ENCODE measurements around the gene MUCL3. TPM values are rescaled to one million over a fixed set of nuclear protein-coding genes. Genes with fewer than 3 reads are reported as not detected.

The MUCL3 gene
- total and polyA plus RNA-seq, 2 donors (not counting 1 experiment from before 2014, with no cell fraction given), result not detected

GRCh38 chr6:30931272-30931671 lies 9.5 kb upstream of the MUCL3 start:
- no peak for TF ChIP-seq EZH2 (IDR thresholded peaks at IDR 0.05; ENCODE audit: borderline replicate concordance, insufficient read depth, low read depth, low read length, poor library complexity, severe bottlenecking)
- TF ChIP-seq CTCF (IDR thresholded peaks at IDR 0.05), result no peak
- Histone ChIP-seq H3K9me3 (ENCODE audit: control extremely low read depth in 1 of 3, control insufficient read depth in 2 of 3, insufficient read depth in 1 of 3, low read length in 2 of 3) (peaks cover 0 to 11% (median 6%) of the 10 kb centered on the region in 3 donors), H3K4me3 (ENCODE audit: control extremely low read depth in 1 of 5, extremely low read depth in 1 of 5, insufficient read depth in 1 of 5, low read depth in 2 of 5, low read length in 4 of 5) (no peak overlapping the region), H3K4me1 (ENCODE audit: control insufficient read depth in 2 of 2, insufficient read depth in 2 of 2, low read length in 2 of 2) (no peaks in the 10 kb centered on the region), H3K79me2 (ENCODE audit: control insufficient read depth, insufficient read depth, low read length) (no peaks in the 10 kb centered on the region), H3K4me2 (replicated peaks; ENCODE audit: low read depth, low read length, poor library complexity, severe bottlenecking) (no peak overlapping the region), H3K27ac (ENCODE audit: low read length in 2 of 2) (no peak overlapping the region), H3K9ac (ENCODE audit: low read length) (no peak overlapping the region), H3K36me3 (replicated peaks in 1 of 2; ENCODE audit: control extremely low read depth in 1 of 2, control insufficient read depth in 1 of 2, extremely low read depth in 1 of 2, insufficient read depth in 2 of 2, low read length in 1 of 2) (peaks cover under 1 to 6% of the 10 kb centered on the region in 2 experiments), H3K27me3 (replicated peaks in 1 of 4; ENCODE audit: control extremely low read depth in 1 of 4, control insufficient read depth in 3 of 4, insufficient read depth in 4 of 4, low read length in 3 of 4) (peaks cover 0 to 3% (median under 1%) of the 10 kb centered on the region in 4 experiments), H4K20me1 (ENCODE audit: control insufficient read depth, insufficient read depth, low read length, poor library complexity, severe bottlenecking) (no peaks in the 10 kb centered on the region), H2AFZ (ENCODE audit: insufficient read depth, low read depth, low read length, poor library complexity, severe bottlenecking) (no peak overlapping the region)
- ChIA-PET CTCF (no interaction called here), POLR2A (no interaction called here)
- WGBS (ENCODE audit: insufficient coverage), result 80% methylated on average over 7 of the region's 8 CpGs
- intact Hi-C loops (cut with micrococcal nuclease), result no loop called here
- no peak overlapping the region for H3K4me3 Mint-ChIP-seq
- H3K9me3 Mint-ChIP-seq (ENCODE audit: insufficient read depth), result peaks cover 6% of the 10 kb centered on the region
- ATAC-seq (ENCODE audit: low read depth) (no peak), DNase-seq (no peak)
- H3K27ac Mint-ChIP-seq, result no peak overlapping the region
- H3K27me3 Mint-ChIP-seq, result peaks cover 14% of the 10 kb centered on the region
- H3K4me1 Mint-ChIP-seq, result no peaks in the 10 kb centered on the region

DNA sequence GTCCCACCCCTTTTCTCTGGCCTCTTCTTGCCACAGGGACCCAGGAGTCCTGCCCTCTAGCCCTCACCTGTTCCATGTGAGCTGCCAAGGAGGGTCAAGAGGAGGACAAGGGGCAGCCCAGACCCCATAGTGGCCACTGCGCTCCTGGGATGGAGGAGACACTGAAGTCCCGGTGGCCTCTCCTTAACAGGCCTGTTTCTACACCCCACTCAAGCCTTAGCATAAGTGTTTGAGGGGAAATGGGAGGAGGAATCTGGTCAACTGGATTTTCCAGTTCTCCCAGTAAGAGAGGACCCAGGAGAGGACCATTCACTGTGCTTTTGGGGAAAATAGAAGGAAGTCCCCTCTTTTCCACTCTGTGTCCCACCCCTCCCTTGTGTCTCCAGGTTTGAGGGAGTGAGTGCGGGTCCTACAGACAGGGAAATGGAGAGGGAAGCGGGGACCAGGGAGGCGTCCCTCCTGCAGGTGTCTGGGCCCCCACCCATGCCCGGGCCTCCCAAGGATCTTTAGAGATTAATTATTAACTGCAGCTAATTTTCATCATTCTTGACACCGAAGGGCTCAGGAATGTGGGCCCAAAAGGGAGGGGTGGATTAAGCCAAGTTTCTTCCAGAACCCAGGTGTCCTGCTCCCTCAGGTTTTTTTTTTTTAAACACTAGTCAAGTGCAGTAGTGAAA lies 8.7 kb upstream of the MUCL3 start, which contains the start of gene SFTA2:
TSS of gene SFTA2 (minus strand) at position 202 of the 677 bp plus-strand sequence. CDS start at position 128, 74 bp downstream.
- Histone ChIP-seq H4K20me1 (ENCODE audit: control insufficient read depth, insufficient read depth, low read length, poor library complexity, severe bottlenecking) (no peaks in the 10 kb centered on the region), H3K36me3 (replicated peaks in 1 of 2; ENCODE audit: control extremely low read depth in 1 of 2, control insufficient read depth in 1 of 2, extremely low read depth in 1 of 2, insufficient read depth in 2 of 2, low read length in 1 of 2) (no peaks in the 10 kb centered on the region), H2AFZ (ENCODE audit: insufficient read depth, low read depth, low read length, poor library complexity, severe bottlenecking) (no peak within 1 kb of the TSS), H3K4me3 (ENCODE audit: control extremely low read depth in 1 of 5, extremely low read depth in 1 of 5, insufficient read depth in 1 of 5, low read depth in 2 of 5, low read length in 4 of 5) (no peak within 1 kb of the TSS), H3K4me1 (ENCODE audit: control insufficient read depth in 2 of 2, insufficient read depth in 2 of 2, low read length in 2 of 2) (no peaks in the 10 kb centered on the region), H3K79me2 (ENCODE audit: control insufficient read depth, insufficient read depth, low read length) (no peaks in the 10 kb centered on the region), H3K9ac (ENCODE audit: low read length) (no peak within 1 kb of the TSS), H3K27ac (ENCODE audit: low read length in 2 of 2) (no peak within 1 kb of the TSS), H3K9me3 (ENCODE audit: control extremely low read depth in 1 of 3, control insufficient read depth in 2 of 3, insufficient read depth in 1 of 3, low read length in 2 of 3) (peaks cover 0 to 11% (median 6%) of the 10 kb centered on the region in 3 donors), H3K4me2 (replicated peaks; ENCODE audit: low read depth, low read length, poor library complexity, severe bottlenecking) (no peak within 1 kb of the TSS), H3K27me3 (replicated peaks in 1 of 4; ENCODE audit: control extremely low read depth in 1 of 4, control insufficient read depth in 3 of 4, insufficient read depth in 4 of 4, low read length in 3 of 4) (peaks cover 0 to 3% (median under 1%) of the 10 kb centered on the region in 4 experiments)
- intact Hi-C loops (cut with micrococcal nuclease), result no loop called here
- H3K9me3 Mint-ChIP-seq (ENCODE audit: insufficient read depth), result peaks cover 6% of the 10 kb centered on the region
- peaks cover 18% of the 10 kb centered on the region for H3K27me3 Mint-ChIP-seq
- ChIA-PET CTCF (no interaction called here), POLR2A (no interaction called here)
- no peak for DNase-seq
- TF ChIP-seq EZH2 (IDR thresholded peaks at IDR 0.05; ENCODE audit: borderline replicate concordance, insufficient read depth, low read depth, low read length, poor library complexity, severe bottlenecking) (no peak), CTCF (IDR thresholded peaks at IDR 0.05) (no peak)
- H3K4me1 Mint-ChIP-seq, result no peaks in the 10 kb centered on the region
- no peak for ATAC-seq (ENCODE audit: low read depth)
- H3K27ac Mint-ChIP-seq, result no peak within 1 kb of the TSS
- WGBS (ENCODE audit: insufficient coverage), result 90% methylated on average over 2 of the region's 7 CpGs
- no peak within 1 kb of the TSS for H3K4me3 Mint-ChIP-seq
